ENCODE data around the gene PTPRG. TPM values are rescaled to one million over a fixed set of nuclear protein-coding genes. Genes with fewer than 3 reads are reported as not detected.

PTPRG gene
- polyA plus RNA-seq, 1 donor (not counting 4 experiments of a cell fraction or from before 2014, with no cell fraction given) = 12.1 TPM

DNA sequence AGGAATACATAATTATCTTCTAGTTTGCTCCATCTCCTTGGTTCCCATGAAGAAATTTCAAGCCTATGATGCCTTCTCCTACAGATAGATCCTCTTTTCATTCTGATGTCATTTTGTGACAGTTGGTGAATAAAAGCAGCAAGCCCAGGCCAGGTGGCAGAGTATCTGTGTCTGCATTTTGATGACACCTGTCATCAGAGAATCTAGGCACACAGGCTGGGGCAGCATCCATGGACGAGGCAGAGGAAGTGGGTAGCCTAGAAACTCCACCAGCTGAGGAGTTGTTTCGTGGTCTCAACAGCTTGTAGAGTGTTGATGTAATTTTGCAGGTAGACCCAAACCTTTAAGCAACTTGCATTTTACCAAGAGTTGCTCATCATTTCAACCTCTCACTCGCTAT, 542.2 kb downstream of the PTPRG start:
- Histone ChIP-seq H2AFZ (ENCODE audit: control insufficient read depth, low read length) (no peak overlapping the region), H3K36me3 (ENCODE audit: control insufficient read depth in 2 of 2, extremely low read depth in 1 of 2, insufficient read depth in 2 of 2, low read length in 2 of 2) (no peaks in the 10 kb centered on the region), H4K20me1 (ENCODE audit: control insufficient read depth, extremely low read depth, insufficient read depth, low read length) (no peaks in the 10 kb centered on the region), H3K27me3 (ENCODE audit: control insufficient read depth, extremely low read depth, insufficient read depth, low read length) (no peaks in the 10 kb centered on the region), H3K4me2 (ENCODE audit: control insufficient read depth, extremely low read depth, insufficient read depth, low read depth, low read length) (no peak overlapping the region), H3K27ac (ENCODE audit: control insufficient read depth, insufficient read depth, low read length) (no peak overlapping the region), H3K9me3 (ENCODE audit: control insufficient read depth, low read depth, low read length) (no peaks in the 10 kb centered on the region), H3K79me2 (ENCODE audit: control insufficient read depth, insufficient read depth, low read length) (no peaks in the 10 kb centered on the region), H3K9me1 (ENCODE audit: control insufficient read depth, extremely low read depth, insufficient read depth, low read length) (no peaks in the 10 kb centered on the region), H3K4me1 (ENCODE audit: control insufficient read depth, extremely low read depth, insufficient read depth, low read length) (no peaks in the 10 kb centered on the region), H3K9ac (ENCODE audit: control insufficient read depth, extremely low read depth, insufficient read depth, low read length) (no peak overlapping the region), H3K4me3 (ENCODE audit: control insufficient read depth in 2 of 3, extremely low read depth in 1 of 3, insufficient read depth in 2 of 3, low read depth in 1 of 3, low read length in 3 of 3) (no peak overlapping the region)
- DNase-seq (ENCODE audit: low read depth, low spot score) (no peak), FAIRE-seq (no peak)
- TF ChIP-seq EZH2 (IDR thresholded peaks at IDR 0.05; ENCODE audit: low read length) (no peak), CTCF (optimal IDR thresholded peaks at IDR 0.05 in 1 of 3, IDR thresholded peaks at IDR 0.05 in 1 of 3, conservative IDR thresholded peaks at IDR 0.05 in 1 of 3; ENCODE audit: extremely low read depth in 1 of 3, insufficient read depth in 2 of 3, low read length in 3 of 3) (no peak)
- dilution Hi-C loops (cut with MboI; ENCODE audit: extremely low pct_ligation_motif_present, low sequenced_read_pairs) = no loop called here

DNA sequence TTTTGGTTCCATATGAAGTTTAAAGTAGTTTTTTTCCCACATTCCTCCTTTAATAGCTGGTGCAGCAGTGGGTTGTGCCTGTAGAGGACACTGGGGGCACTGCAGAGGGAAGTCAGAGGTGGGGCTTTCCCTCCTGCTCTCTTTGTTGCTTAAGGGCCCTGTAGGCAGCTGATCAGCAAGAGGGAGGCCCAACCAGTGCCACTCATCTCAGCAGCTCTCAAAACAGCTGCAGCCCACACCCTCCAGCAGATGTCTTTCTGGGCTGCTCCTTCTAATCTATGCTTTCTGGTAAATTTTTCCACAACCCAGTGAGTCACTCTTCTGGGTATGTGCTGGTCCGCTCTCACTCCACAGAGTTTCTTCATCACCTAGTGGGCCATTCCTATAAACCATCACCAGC, 548.2 kb downstream of the PTPRG start:
- Histone ChIP-seq H3K9me3 (ENCODE audit: control insufficient read depth, low read depth, low read length) (no peaks in the 10 kb centered on the region), H4K20me1 (ENCODE audit: control insufficient read depth, extremely low read depth, insufficient read depth, low read length) (no peaks in the 10 kb centered on the region), H3K4me2 (ENCODE audit: control insufficient read depth, extremely low read depth, insufficient read depth, low read depth, low read length) (no peak overlapping the region), H3K4me3 (ENCODE audit: control insufficient read depth in 2 of 3, extremely low read depth in 1 of 3, insufficient read depth in 2 of 3, low read depth in 1 of 3, low read length in 3 of 3) (no peak overlapping the region), H3K4me1 (ENCODE audit: control insufficient read depth, extremely low read depth, insufficient read depth, low read length) (no peaks in the 10 kb centered on the region), H3K36me3 (ENCODE audit: control insufficient read depth in 2 of 2, extremely low read depth in 1 of 2, insufficient read depth in 2 of 2, low read length in 2 of 2) (no peaks in the 10 kb centered on the region), H3K9ac (ENCODE audit: control insufficient read depth, extremely low read depth, insufficient read depth, low read length) (no peak overlapping the region), H3K9me1 (ENCODE audit: control insufficient read depth, extremely low read depth, insufficient read depth, low read length) (no peaks in the 10 kb centered on the region), H3K79me2 (ENCODE audit: control insufficient read depth, insufficient read depth, low read length) (no peaks in the 10 kb centered on the region), H2AFZ (ENCODE audit: control insufficient read depth, low read length) (no peak overlapping the region), H3K27me3 (ENCODE audit: control insufficient read depth, extremely low read depth, insufficient read depth, low read length) (no peaks in the 10 kb centered on the region), H3K27ac (ENCODE audit: control insufficient read depth, insufficient read depth, low read length) (no peak overlapping the region)
- dilution Hi-C loops (cut with MboI; ENCODE audit: extremely low pct_ligation_motif_present, low sequenced_read_pairs) = no loop called here
- TF ChIP-seq CTCF (optimal IDR thresholded peaks at IDR 0.05 in 1 of 3, IDR thresholded peaks at IDR 0.05 in 1 of 3, conservative IDR thresholded peaks at IDR 0.05 in 1 of 3; ENCODE audit: extremely low read depth in 1 of 3, insufficient read depth in 2 of 3, low read length in 3 of 3) (peak; percentile 5 to 35 (median 33)), EZH2 (IDR thresholded peaks at IDR 0.05; ENCODE audit: low read length) (no peak)
- FAIRE-seq = no peak
- DNase-seq (ENCODE audit: low read depth, low spot score) = peak; percentile 61

All from keratinocyte (primary cell).